Fibroblast of the aortic adventitia (primary cell): Measurements from ENCODE around the gene TAS2R42. TPM values are rescaled to one million over a fixed set of nuclear protein-coding genes. Genes with fewer than 3 reads are reported as not detected.

Experiments used
- total RNA-seq: library from RNA; depleted of rRNA; stranded (reverse); fragments of >200 nt; gene quantifications from 2 replicates; pipeline ENCODE4 v1.2.3, GENCODE V29; 2012; ENCODE audit warnings: low replicate concordance

The TAS2R42 gene
- total RNA-seq, 1 donor, result not detected

Other genes with a start within 250 kb of the TAS2R42 start
- 4.1 and 5.2 TPM in 2 replicates for gene TAS2R14, start 247.7 kb downstream of the TAS2R42 start, total RNA-seq
- gene TAS2R50, start 200.0 kb downstream of the TAS2R42 start, total RNA-seq, result 3.1 and 6.5 TPM in 2 replicates
- gene TAS2R20, start 188.6 kb downstream of the TAS2R42 start, total RNA-seq, result 1.9 and 5.0 TPM in 2 replicates
- gene TAS2R19, start 164.3 kb downstream of the TAS2R42 start, total RNA-seq, result 6.3 and 6.5 TPM in 2 replicates
- 6.2 and 13.6 TPM in 2 replicates for gene TAS2R31, start 155.5 kb downstream of the TAS2R42 start, total RNA-seq
- 4.7 and 8.8 TPM in 2 replicates for gene TAS2R46, start 124.6 kb downstream of the TAS2R42 start, total RNA-seq
- 1.3 and 2.3 TPM in 2 replicates for gene TAS2R43, start 94.6 kb downstream of the TAS2R42 start, total RNA-seq
- gene TAS2R30, start 52.3 kb downstream of the TAS2R42 start, total RNA-seq, result 6.9 and 16.4 TPM in 2 replicates
- 6.5 and 8.3 TPM in 2 replicates for gene SMIM10L1, start 15.7 kb downstream of the TAS2R42 start, total RNA-seq
- gene PRB3, start 82.8 kb upstream of the TAS2R42 start, total RNA-seq, result not detected in 2 replicates
- gene PRB4, start 123.5 kb upstream of the TAS2R42 start, total RNA-seq, result not detected in 2 replicates
- not detected in 2 replicates for gene PRB2, start 208.6 kb upstream of the TAS2R42 start, total RNA-seq